ENCODE results near the gene PPFIBP1. TPM values are rescaled to one million over a fixed set of nuclear protein-coding genes. Genes with fewer than 3 reads are reported as not detected.
A peak's percentile ranks its signal among the peaks of the same experiment; 100 is the strongest.
"Not testable (repeated sequence)": the region's sequence is repeated elsewhere in the genome, so short reads cannot be mapped to it uniquely, and the experiment has no call there.

The PPFIBP1 gene
- polyA plus RNA-seq, 1 of the 3 experiments (the other 2 are of a cell fraction) = 55.0 TPM

DNA sequence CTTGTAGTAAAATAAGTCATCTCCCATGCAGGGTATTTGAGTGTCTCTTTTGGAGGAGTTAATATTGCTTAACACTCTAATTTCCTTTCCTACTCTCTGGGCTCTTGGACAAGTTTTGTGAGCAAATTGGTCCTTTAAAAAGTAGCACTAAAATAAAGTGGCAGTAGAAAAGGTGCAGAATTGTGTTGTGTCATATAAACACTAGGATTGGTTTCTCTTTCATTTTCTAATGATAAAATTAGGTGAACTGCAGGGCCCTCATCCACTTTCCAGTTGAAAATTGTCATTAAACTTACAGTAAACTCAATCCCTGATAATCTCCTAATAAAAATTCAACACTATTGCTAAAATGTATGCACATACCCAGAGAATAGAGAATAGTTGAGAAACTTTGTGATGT, 129.7 kb downstream of the PPFIBP1 start:
- H3K9me2 ChIP-seq = no peaks in the 10 kb centered on the region
- CTCF ChIA-PET = interaction anchor here (1.3 to 2.9 kb wide), 3 partner anchors 8 to 56 kb away, joined by 3 to 17 read pairs (median 5); partner anchors contain the start of gene MRPS35
- H3F3A ChIP-seq (replicated peaks; ENCODE audit: insufficient read depth) = peaks cover 27% of the 10 kb centered on the region
- H3K9ac ChIP-seq = no peak overlapping the region
- no peak overlapping the region for H2AFZ ChIP-seq (ENCODE audit: low read depth)
- H3K36me3 ChIP-seq (replicated peaks in 1 of 2; ENCODE audit: control insufficient read depth in 1 of 2, insufficient read depth in 2 of 2, low read length in 1 of 2) = peaks cover 45 to 77% of the 10 kb centered on the region in 2 experiments
- H3K4me2 ChIP-seq = no peak overlapping the region
- no peak for DNase-seq
- H3K79me2 ChIP-seq (ENCODE audit: insufficient read depth) = peaks cover 11% of the 10 kb centered on the region; the same call in 1 of the 2 replicates
- no peaks in the 10 kb centered on the region for H3K9me3 ChIP-seq
- no peaks in the 10 kb centered on the region for H4K20me1 ChIP-seq (ENCODE audit: insufficient read depth)
- no peak overlapping the region; a peak in 1 of 4 replicates for H3K27ac ChIP-seq (ENCODE audit: low read depth in 2 of 2, low read length in 1 of 2)
- no peaks in the 10 kb centered on the region for H3K27me3 ChIP-seq (ENCODE audit: insufficient read depth)
- no peak overlapping the region for H3K4me3 ChIP-seq (ENCODE audit: low read depth in 2 of 2, low read length in 1 of 2)
- peaks cover 0 to 12% of the 10 kb centered on the region in 2 experiments; a peak in 3 of 4 replicates for H3K4me1 ChIP-seq (ENCODE audit: control insufficient read depth in 1 of 2, insufficient read depth in 2 of 2, low read depth in 1 of 2, low read length in 1 of 2)
- no peak for TF ChIP-seq MEF2A (IDR thresholded peaks at IDR 0.05; ENCODE audit: borderline replicate concordance, low read depth)
- no peak for TF ChIP-seq SMC3 (IDR thresholded peaks at IDR 0.05; ENCODE audit: low read depth, low read length)
- no peak for TF ChIP-seq RAD21 (IDR thresholded peaks at IDR 0.05; ENCODE audit: low read length)
- no peak for TF ChIP-seq GATA2 (CRISPR knock-in tag; IDR thresholded peaks at IDR 0.05)
- TF ChIP-seq NFIC (IDR thresholded peaks at IDR 0.05; ENCODE audit: borderline replicate concordance) = no peak
- no peak for TF ChIP-seq NRF1 (IDR thresholded peaks at IDR 0.05; ENCODE audit: low read depth, low read length)
- no peak for TF ChIP-seq FOXJ3 (CRISPR knock-in tag; IDR thresholded peaks at IDR 0.05)
- TF ChIP-seq, protein P1, sequence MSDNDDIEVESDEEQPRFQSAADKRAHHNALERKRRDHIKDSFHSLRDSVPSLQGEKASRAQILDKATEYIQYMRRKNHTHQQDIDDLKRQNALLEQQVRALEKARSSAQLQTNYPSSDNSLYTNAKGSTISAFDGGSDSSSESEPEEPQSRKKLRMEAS (IDR thresholded peaks at IDR 0.05; ENCODE audit: low read depth) = no peak
- POLR2A ChIA-PET = no interaction called here

GRCh38 chr12:27655476-27655875, 131.5 kb downstream of the PPFIBP1 start:
- peaks cover 0 to 12% of the 10 kb centered on the region in 2 experiments; a peak in 3 of 4 replicates for H3K4me1 ChIP-seq (ENCODE audit: control insufficient read depth in 1 of 2, insufficient read depth in 2 of 2, low read depth in 1 of 2, low read length in 1 of 2)
- peaks cover 11% of the 10 kb centered on the region; the same call in 1 of the 2 replicates for H3K79me2 ChIP-seq (ENCODE audit: insufficient read depth)
- CTCF ChIA-PET; H3K9ac ChIP-seq; H3K9me3 ChIP-seq; POLR2A ChIA-PET; H3K27me3 ChIP-seq (ENCODE audit: insufficient read depth); DNase-seq; H3K4me2 ChIP-seq; H3K27ac ChIP-seq (ENCODE audit: low read depth in 2 of 2, low read length in 1 of 2); H3K9me2 ChIP-seq; H3K4me3 ChIP-seq (ENCODE audit: low read depth in 2 of 2, low read length in 1 of 2); H4K20me1 ChIP-seq (ENCODE audit: insufficient read depth); H2AFZ ChIP-seq (ENCODE audit: low read depth): not testable (repeated sequence)
- WGBS (ENCODE audit: low lambda C conversion rate) = 89% methylated on average over 3 of the region's 3 CpGs
- peaks cover 28% of the 10 kb centered on the region for H3F3A ChIP-seq (replicated peaks; ENCODE audit: insufficient read depth)
- peaks cover 39 to 80% of the 10 kb centered on the region in 2 experiments for H3K36me3 ChIP-seq (replicated peaks in 1 of 2; ENCODE audit: control insufficient read depth in 1 of 2, insufficient read depth in 2 of 2, low read length in 1 of 2)

- no peaks in the 10 kb centered on the region for H3K9me3 ChIP-seq
- peak overlapping the region in 1 of 2 experiments; percentile 26; a peak in 2 of 4 replicates for H3K27ac ChIP-seq (ENCODE audit: low read depth in 2 of 2, low read length in 1 of 2)
- H3F3A ChIP-seq (replicated peaks; ENCODE audit: insufficient read depth) = peaks cover 17% of the 10 kb centered on the region
- no peaks in the 10 kb centered on the region for H3K9me2 ChIP-seq
- CTCF ChIA-PET = no interaction called here
- H2AFZ ChIP-seq (ENCODE audit: low read depth) = no peak overlapping the region
- peaks cover 0 to 6% of the 10 kb centered on the region in 2 experiments; a peak in 2 of 4 replicates for H3K4me1 ChIP-seq (ENCODE audit: control insufficient read depth in 1 of 2, insufficient read depth in 2 of 2, low read depth in 1 of 2, low read length in 1 of 2)
- H4K20me1 ChIP-seq (ENCODE audit: insufficient read depth) = no peaks in the 10 kb centered on the region
- TF ChIP-seq FOSL2 (IDR thresholded peaks at IDR 0.05; ENCODE audit: borderline replicate concordance, low read depth) (no peak), RFX5 (IDR thresholded peaks at IDR 0.05; ENCODE audit: low read length) (no peak), SIN3A (IDR thresholded peaks at IDR 0.05; ENCODE audit: borderline replicate concordance, low read depth, low read length) (no peak), CHD2 (IDR thresholded peaks at IDR 0.05; ENCODE audit: low read length, partially characterized antibody) (no peak), TCF12 (IDR thresholded peaks at IDR 0.05) (no peak), EP300 (IDR thresholded peaks at IDR 0.05; ENCODE audit: borderline replicate concordance in 1 of 2, low read depth in 1 of 2, low read length in 1 of 2) (no peak), MEF2A (IDR thresholded peaks at IDR 0.05; ENCODE audit: borderline replicate concordance, low read depth) (no peak), JUND (IDR thresholded peaks at IDR 0.05) (no peak), REST (IDR thresholded peaks at IDR 0.05; ENCODE audit: low read depth, low read length) (no peak), POLR2AphosphoS5 (IDR thresholded peaks at IDR 0.05; ENCODE audit: low read depth, low read length) (no peak), TEAD4 (IDR thresholded peaks at IDR 0.05; ENCODE audit: borderline replicate concordance, insufficient read depth) (no peak), FOXJ3 (CRISPR knock-in tag; IDR thresholded peaks at IDR 0.05) (no peak), RAD21 (IDR thresholded peaks at IDR 0.05; ENCODE audit: low read length) (no peak)
- H3K4me2 ChIP-seq = no peak overlapping the region
- H3K79me2 ChIP-seq (ENCODE audit: insufficient read depth) = peaks cover 11% of the 10 kb centered on the region; the same call in 1 of the 2 replicates
- no peak for DNase-seq
- H3K9ac ChIP-seq = no peak overlapping the region
- H3K36me3 ChIP-seq (replicated peaks in 1 of 2; ENCODE audit: control insufficient read depth in 1 of 2, insufficient read depth in 2 of 2, low read length in 1 of 2) = peaks cover 52 to 91% of the 10 kb centered on the region in 2 experiments
- POLR2A ChIA-PET = no interaction called here
- WGBS (ENCODE audit: low lambda C conversion rate) = 88% methylated on average over 4 of the region's 4 CpGs
- no peaks in the 10 kb centered on the region for H3K27me3 ChIP-seq (ENCODE audit: insufficient read depth)
- no peak overlapping the region for H3K4me3 ChIP-seq (ENCODE audit: low read depth in 2 of 2, low read length in 1 of 2)
Observed at GRCh38 chr12:27657296-27657695, 133.3 kb downstream of the PPFIBP1 start.

All from SK-N-SH (cell line).